ENCODE results near the gene ARID1A. TPM values are rescaled to one million over a fixed set of nuclear protein-coding genes. Genes with fewer than 3 reads are reported as not detected.

Gene ARID1A
- total and polyA plus RNA-seq, 2 of the 8 experiments (the other 6 are each of a cell fraction or from before 2014, with no cell fraction given), result 52.1 to 103 TPM

- Histone ChIP-seq H3K9ac (replicated peaks in 1 of 4; ENCODE audit: extremely low read depth in 1 of 4, low read depth in 3 of 4, low read length in 3 of 4) (no peak overlapping the region), H2AFZ (ENCODE audit: low read length) (no peak overlapping the region), H4K5ac (ENCODE audit: insufficient read length, low read depth, low read length) (no peak overlapping the region), H3K36me3 (ENCODE audit: control insufficient read depth in 2 of 4, insufficient read depth in 4 of 4, low read length in 3 of 4) (peaks cover 0 to 8% (median 0%) of the 10 kb centered on the region in 4 experiments; a peak in 2 of 8 replicates), H2BK15ac (ENCODE audit: low read length) (no peak overlapping the region), H3K79me1 (ENCODE audit: low read depth, low read length) (peaks cover 5% of the 10 kb centered on the region), H3K23ac (ENCODE audit: insufficient read length) (no peak overlapping the region), H2AK5ac (ENCODE audit: low read depth, low read length) (no peak overlapping the region), H3K27ac (ENCODE audit: low read depth, low read length) (peak overlapping the region; percentile 3; the same call in 1 of the 2 replicates), H3K27me3 (replicated peaks in 1 of 4; ENCODE audit: control insufficient read depth in 3 of 4, extremely low read depth in 1 of 4, insufficient read depth in 3 of 4, low read length in 3 of 4) (no peaks in the 10 kb centered on the region), H3K4ac (replicated peaks; ENCODE audit: insufficient read length, low read depth, low read length) (no peak overlapping the region), H2BK120ac (replicated peaks; ENCODE audit: low read depth, low read length) (no peak overlapping the region), H2BK12ac (ENCODE audit: low read depth, low read length) (no peak overlapping the region), H3K18ac (ENCODE audit: extremely low read depth, low read length) (no peak overlapping the region), H3K4me2 (ENCODE audit: insufficient read depth in 1 of 2, low read depth in 2 of 2, low read length in 2 of 2) (no peak overlapping the region; a peak in 1 of 4 replicates), H2BK20ac (ENCODE audit: low read length) (no peak overlapping the region), H3K4me3 (ENCODE audit: extremely low read depth in 1 of 4, insufficient read depth in 2 of 4, low read depth in 3 of 4, low read length in 4 of 4) (0 out of 8 replicates have a peak overlapping the region, but pooled peaks of 1 of the 4 experiments have one; percentile 95), H3K14ac (ENCODE audit: insufficient read length) (no peak overlapping the region), H3K9me3 (ENCODE audit: insufficient read depth in 2 of 2, low read depth in 1 of 2, low read length in 1 of 2) (no peaks in the 10 kb centered on the region), H3K23me2 (ENCODE audit: low read depth, low read length) (peaks cover 6% of the 10 kb centered on the region), H2BK5ac (ENCODE audit: low read depth, low read length) (no peak overlapping the region), H4K20me1 (replicated peaks in 1 of 2; ENCODE audit: control insufficient read depth in 1 of 2, insufficient read depth in 2 of 2, low read length in 2 of 2) (peaks cover 55 to 56% of the 10 kb centered on the region in 2 experiments), H4K91ac (replicated peaks; ENCODE audit: insufficient read length, low read length) (no peak overlapping the region), H3K4me1 (replicated peaks in 1 of 4; ENCODE audit: control insufficient read depth in 3 of 4, insufficient read depth in 4 of 4, low read length in 3 of 4) (peaks cover 6 to 23% (median 17%) of the 10 kb centered on the region in 4 experiments; a peak in 6 of 7 replicates), H4K8ac (ENCODE audit: extremely low read depth, insufficient read depth, low read length) (no peak overlapping the region), H3K56ac (replicated peaks; ENCODE audit: insufficient read length, low read depth, low read length) (no peak overlapping the region), H3K79me2 (ENCODE audit: control insufficient read depth in 1 of 2, insufficient read depth in 2 of 2, low read length in 2 of 2) (peaks cover 80 to 100% of the 10 kb centered on the region in 2 experiments)
- DNase-seq (ENCODE audit: low read depth in 1 of 2, low spot score in 2 of 2) (no peak), FAIRE-seq (no peak)
- POLR2A ChIA-PET (ENCODE audit: partially characterized antibody), result interaction anchor here (1.0 to 14.4 kb wide), 8 partner anchors 9 to 228 kb away, joined by 3 to 256 read pairs (median 4); partner anchors contain the start of gene PIGV
- 91% methylated on average over 1 of the region's 1 CpG; no CpG with 5 or more reads in 1 of the 2 experiments for WGBS, 2 experiments (ENCODE audit: extremely low coverage in 1 of 2, insufficient coverage in 1 of 2, insufficient read length in 1 of 2, insufficient replicate concordance in 2 of 2, low coverage in 1 of 2, low lambda C conversion rate in 2 of 2, missing lambda C conversion rate in 1 of 2)
- CTCF ChIA-PET (ENCODE audit: partially characterized antibody), result interaction anchor here (0.7 to 5.8 kb wide), 8 partner anchors 11 to 147 kb away, joined by 3 to 25 read pairs (median 4); no protein-coding TSS in a partner anchor
- TF ChIP-seq SIN3A (conservative IDR thresholded peaks at IDR 0.05 in 1 of 2, IDR thresholded peaks at IDR 0.05 in 1 of 2; ENCODE audit: low read depth in 1 of 2, low read length in 2 of 2) (no peak), USF2 (IDR thresholded peaks at IDR 0.05; ENCODE audit: low read length) (no peak), RFX5 (IDR thresholded peaks at IDR 0.05; ENCODE audit: borderline replicate concordance, low read depth, low read length) (no peak), TEAD4 (IDR thresholded peaks at IDR 0.05; ENCODE audit: low read depth, low read length) (no peak), E2F6 (IDR thresholded peaks at IDR 0.05) (no peak), TCF12 (IDR thresholded peaks at IDR 0.05; ENCODE audit: low read depth, low read length) (no peak), BRCA1 (IDR thresholded peaks at IDR 0.05; ENCODE audit: low read depth, low read length) (no peak), SP4 (IDR thresholded peaks at IDR 0.05; ENCODE audit: low read length) (no peak)
These were observed 6.8 kb downstream of the ARID1A start for GRCh38 chr1:26702680-26703038.

All from H1 (cell line).